ENCODE results near the gene ASB18.

The ASB18 gene

GRCh38 chr2:236257575-236257974, 6.6 kb downstream of the ASB18 start:
- Histone ChIP-seq H3K9ac (no peak overlapping the region), H4K20me1 (no peaks in the 10 kb centered on the region)

GRCh38 chr2:236257136-236257535, 7.1 kb downstream of the ASB18 start:
- no peak overlapping the region for H3K4me3 ChIP-seq
- no peaks in the 10 kb centered on the region for H3K36me3 ChIP-seq
- peaks cover 26% of the 10 kb centered on the region for H3K9me3 ChIP-seq
- H3K9ac ChIP-seq, result no peak overlapping the region
- no peak overlapping the region for H3K27ac ChIP-seq
- no peak overlapping the region for H3K4me2 ChIP-seq
- no peak for TF ChIP-seq Cebpa-rat (IDR thresholded peaks at IDR 0.05)
- no peaks in the 10 kb centered on the region for H3K27me3 ChIP-seq
- H3K4me1 ChIP-seq, result no peaks in the 10 kb centered on the region
- H4K20me1 ChIP-seq, result no peaks in the 10 kb centered on the region

More at GRCh38 chr2:236257575-236257974, 6.6 kb downstream of the ASB18 start:
- H3K27ac ChIP-seq, result no peak overlapping the region
- H3K36me3 ChIP-seq, result no peaks in the 10 kb centered on the region
- H3K4me2 ChIP-seq, result no peak overlapping the region
- H3K4me1 ChIP-seq, result no peaks in the 10 kb centered on the region
- no peak for TF ChIP-seq Cebpa-rat (IDR thresholded peaks at IDR 0.05)
- H3K27me3 ChIP-seq, result no peaks in the 10 kb centered on the region
- H3K9me3 ChIP-seq, result peaks cover 30% of the 10 kb centered on the region
- H3K4me3 ChIP-seq, result no peak overlapping the region

GRCh38 chr2:236256366-236256985, 7.7 kb downstream of the ASB18 start:
- no peak for TF ChIP-seq Cebpa-rat (IDR thresholded peaks at IDR 0.05)
- no peaks in the 10 kb centered on the region for H3K27me3 ChIP-seq
- H3K9me3 ChIP-seq, result peaks cover 19% of the 10 kb centered on the region
- H3K36me3 ChIP-seq, result no peaks in the 10 kb centered on the region
- H3K4me3 ChIP-seq, result no peak overlapping the region
- H4K20me1 ChIP-seq, result no peaks in the 10 kb centered on the region
- no peak overlapping the region for H3K27ac ChIP-seq
- H3K9ac ChIP-seq, result no peak overlapping the region
- no peaks in the 10 kb centered on the region for H3K4me1 ChIP-seq
- no peak overlapping the region for H3K4me2 ChIP-seq

GRCh38 chr2:236254674-236255073, 9.5 kb downstream of the ASB18 start:
- Histone ChIP-seq H3K9ac (no peak overlapping the region), H3K4me2 (no peak overlapping the region), H3K9me3 (peaks cover 1% of the 10 kb centered on the region; the same call in 1 of the 2 replicates), H4K20me1 (no peaks in the 10 kb centered on the region), H3K36me3 (no peaks in the 10 kb centered on the region), H3K27ac (no peak overlapping the region), H3K4me3 (no peak overlapping the region), H3K27me3 (no peaks in the 10 kb centered on the region), H3K4me1 (no peaks in the 10 kb centered on the region)
- TF ChIP-seq Cebpa-rat (IDR thresholded peaks at IDR 0.05), result no peak

- no peaks in the 10 kb centered on the region for H3K27me3 ChIP-seq
- no peak for TF ChIP-seq Cebpa-rat (IDR thresholded peaks at IDR 0.05)
- no peaks in the 10 kb centered on the region for H4K20me1 ChIP-seq
- no peak overlapping the region for H3K27ac ChIP-seq
- H3K4me1 ChIP-seq, result 0 out of 2 replicates have a peak, but pooled peaks cover 3% of the 10 kb centered on the region
- no peak overlapping the region for H3K4me3 ChIP-seq
- no peaks in the 10 kb centered on the region for H3K36me3 ChIP-seq
- no peaks in the 10 kb centered on the region for H3K9me3 ChIP-seq
- no peak overlapping the region for H3K9ac ChIP-seq
- H3K4me2 ChIP-seq, result no peak overlapping the region
These were observed 10.2 kb downstream of the ASB18 start for GRCh38 chr2:236254001-236254400.

- no peak for TF ChIP-seq Cebpa-rat (IDR thresholded peaks at IDR 0.05)
- Histone ChIP-seq H3K27me3 (no peaks in the 10 kb centered on the region), H3K36me3 (no peaks in the 10 kb centered on the region), H3K9ac (no peak overlapping the region), H4K20me1 (no peaks in the 10 kb centered on the region), H3K27ac (no peak overlapping the region), H3K4me1 (0 out of 2 replicates have a peak, but pooled peaks cover 4% of the 10 kb centered on the region), H3K9me3 (no peaks in the 10 kb centered on the region; the same call in 1 of the 2 replicates), H3K4me3 (no peak overlapping the region), H3K4me2 (no peak overlapping the region)
These were observed 11.6 kb downstream of the ASB18 start for GRCh38 chr2:236252602-236253001.

- no peak for TF ChIP-seq Cebpa-rat (IDR thresholded peaks at IDR 0.05)
- H3K4me3 ChIP-seq, result no peak overlapping the region
- H3K27ac ChIP-seq, result no peak overlapping the region
- no peaks in the 10 kb centered on the region for H3K27me3 ChIP-seq
- H3K9ac ChIP-seq, result no peak overlapping the region
- no peaks in the 10 kb centered on the region for H4K20me1 ChIP-seq
- no peaks in the 10 kb centered on the region for H3K36me3 ChIP-seq
- no peaks in the 10 kb centered on the region; the same call in 1 of the 2 replicates for H3K9me3 ChIP-seq
- H3K4me2 ChIP-seq, result no peak overlapping the region
- peaks cover 15% of the 10 kb centered on the region for H3K4me1 ChIP-seq
These were observed 13.2 kb downstream of the ASB18 start for GRCh38 chr2:236250909-236251579.

- no peak overlapping the region for H3K4me3 ChIP-seq
- TF ChIP-seq Cebpa-rat (IDR thresholded peaks at IDR 0.05), result no peak
- H3K4me2 ChIP-seq, result no peak overlapping the region
- H3K27me3 ChIP-seq, result no peaks in the 10 kb centered on the region
- H3K9ac ChIP-seq, result no peak overlapping the region
- no peaks in the 10 kb centered on the region for H3K36me3 ChIP-seq
- H3K27ac ChIP-seq, result no peak overlapping the region
- H3K9me3 ChIP-seq, result no peaks in the 10 kb centered on the region; the same call in 1 of the 2 replicates
- no peaks in the 10 kb centered on the region for H4K20me1 ChIP-seq
- H3K4me1 ChIP-seq, result peaks cover 21% of the 10 kb centered on the region
These were observed 13.9 kb downstream of the ASB18 start for GRCh38 chr2:236250286-236250685.

- H3K27ac ChIP-seq, result no peak overlapping the region
- H3K4me1 ChIP-seq, result peaks cover 34% of the 10 kb centered on the region
- H3K4me2 ChIP-seq, result no peak overlapping the region
- H3K36me3 ChIP-seq, result no peaks in the 10 kb centered on the region
- H4K20me1 ChIP-seq, result no peaks in the 10 kb centered on the region
- TF ChIP-seq Cebpa-rat (IDR thresholded peaks at IDR 0.05), result no peak
- no peak overlapping the region for H3K4me3 ChIP-seq
- no peak overlapping the region for H3K9ac ChIP-seq
- H3K9me3 ChIP-seq, result no peaks in the 10 kb centered on the region; the same call in 1 of the 2 replicates
- H3K27me3 ChIP-seq, result no peaks in the 10 kb centered on the region
These were observed 15.1 kb downstream of the ASB18 start for GRCh38 chr2:236249066-236249465.

GRCh38 chr2:236246711-236247246, 17.4 kb downstream of the ASB18 start:
- no peak overlapping the region for H3K4me3 ChIP-seq
- H3K9ac ChIP-seq, result no peak overlapping the region
- no peaks in the 10 kb centered on the region for H3K27me3 ChIP-seq
- no peak for TF ChIP-seq Cebpa-rat (IDR thresholded peaks at IDR 0.05)
- no peaks in the 10 kb centered on the region; the same call in 1 of the 2 replicates for H3K9me3 ChIP-seq
- H3K27ac ChIP-seq, result no peak overlapping the region
- H3K4me2 ChIP-seq, result peak overlapping the region; percentile 26
- H4K20me1 ChIP-seq, result no peaks in the 10 kb centered on the region
- peaks cover 42% of the 10 kb centered on the region for H3K4me1 ChIP-seq
- no peaks in the 10 kb centered on the region for H3K36me3 ChIP-seq

Data from BLaER1 (cell line).